Effector memory CD8-positive, alpha-beta T cell (primary cell): ENCODE results near the gene PLCH2.

Source experiments
- ATAC-seq: fragments of 150-1000 bp; cut with Tn5 transposase; replicated peaks from 2 replicates; pipeline ENCODE4 v1.10.0; 2021; ENCODE audit warnings: mild to moderate bottlenecking, moderate library complexity
- DNase-seq, 3 experiments: peaks; one replicate each; pipeline ENCODE4 v3.0.0; 2021
- H3K27ac Mint-ChIP-seq, 2 donors: one replicate each; pipeline ENCODE4 v1.8.0; 2022; ENCODE audit warnings: mild to moderate bottlenecking in 2 of 2, mixed read lengths in 2 of 2, moderate library complexity in 2 of 2
- H3K27me3 Mint-ChIP-seq, 2 donors: one replicate each; pipeline ENCODE4 v1.8.0; 2022; ENCODE audit warnings: mixed read lengths in 2 of 2
- H3K36me3 Mint-ChIP-seq: one replicate; pipeline ENCODE4 v1.8.0; 2022; ENCODE audit warnings: mild to moderate bottlenecking, moderate library complexity, mixed read lengths; ENCODE audit not compliant: insufficient read depth
- H3K4me1 Mint-ChIP-seq, 2 donors: one replicate each; pipeline ENCODE4 v1.8.0; 2022; ENCODE audit warnings: low read depth in 2 of 2, mixed read lengths in 2 of 2
- H3K4me3 Mint-ChIP-seq, 2 donors: one replicate each; pipeline ENCODE4 v1.8.0; 2022; ENCODE audit warnings: mild to moderate bottlenecking in 2 of 2, mixed read lengths in 2 of 2, moderate library complexity in 2 of 2
- H3K9me3 Mint-ChIP-seq, 2 donors: one replicate each; pipeline ENCODE4 v1.8.0; 2022; ENCODE audit warnings: mixed read lengths in 2 of 2

Gene PLCH2

GRCh38 chr1:2533365-2533764 is 57.3 kb downstream of the PLCH2 start:
- H3K9me3 Mint-ChIP-seq: no peaks in the 10 kb centered on the region
- H3K36me3 Mint-ChIP-seq: no peaks in the 10 kb centered on the region
- ATAC-seq (no peak), DNase-seq (no peak)
- H3K4me3 Mint-ChIP-seq: no peak overlapping the region
- no peak overlapping the region for H3K27ac Mint-ChIP-seq
- peaks cover 19 to 67% of the 10 kb centered on the region in 2 donors for H3K27me3 Mint-ChIP-seq
- peaks cover 0 to 7% of the 10 kb centered on the region in 2 donors for H3K4me1 Mint-ChIP-seq

- Mint-ChIP-seq H3K27me3 (peaks cover 19 to 60% of the 10 kb centered on the region in 2 donors), H3K36me3 (no peaks in the 10 kb centered on the region)
Measured at GRCh38 chr1:2534315-2534686, 58.2 kb downstream of the PLCH2 start.

GRCh38 chr1:2534687-2535441 is 58.8 kb downstream of the PLCH2 start:
- no peak overlapping the region for H3K27ac Mint-ChIP-seq
- peaks cover 19 to 60% of the 10 kb centered on the region in 2 donors for H3K27me3 Mint-ChIP-seq
- ATAC-seq (no peak), DNase-seq (no peak)
- no peaks in the 10 kb centered on the region for H3K36me3 Mint-ChIP-seq
- H3K4me3 Mint-ChIP-seq: no peak overlapping the region
- peaks cover 0 to 7% of the 10 kb centered on the region in 2 donors for H3K4me1 Mint-ChIP-seq
- H3K9me3 Mint-ChIP-seq: no peaks in the 10 kb centered on the region

More at GRCh38 chr1:2534315-2534686, 58.2 kb downstream of the PLCH2 start:
- Mint-ChIP-seq H3K4me3 (no peak overlapping the region), H3K27ac (no peak overlapping the region), H3K9me3 (no peaks in the 10 kb centered on the region), H3K4me1 (peaks cover 0 to 7% of the 10 kb centered on the region in 2 donors)
- ATAC-seq: no peak
- DNase-seq: no peak

GRCh38 chr1:2535455-2535854 is 59.4 kb downstream of the PLCH2 start:
- Mint-ChIP-seq H3K4me3 (no peak overlapping the region), H3K27ac (no peak overlapping the region), H3K9me3 (no peaks in the 10 kb centered on the region), H3K36me3 (no peaks in the 10 kb centered on the region), H3K4me1 (peaks cover 0 to 7% of the 10 kb centered on the region in 2 donors), H3K27me3 (peaks cover 19 to 60% of the 10 kb centered on the region in 2 donors)
- no peak for DNase-seq
- ATAC-seq: no peak

GRCh38 chr1:2535981-2536380 is 59.9 kb downstream of the PLCH2 start:
- Mint-ChIP-seq H3K36me3 (no peaks in the 10 kb centered on the region), H3K4me1 (peaks cover under 1 to 7% of the 10 kb centered on the region in 2 donors), H3K27me3 (peaks cover 17 to 55% of the 10 kb centered on the region in 2 donors), H3K4me3 (no peak overlapping the region), H3K27ac (no peak overlapping the region), H3K9me3 (no peaks in the 10 kb centered on the region)
- no peak for ATAC-seq
- no peak for DNase-seq

- peaks cover 4% of the 10 kb centered on the region for H3K36me3 Mint-ChIP-seq
- DNase-seq (no peak), ATAC-seq (no peak)
- peaks cover 5 to 37% of the 10 kb centered on the region in 2 donors for H3K27me3 Mint-ChIP-seq
- no peak overlapping the region for H3K27ac Mint-ChIP-seq
- H3K4me3 Mint-ChIP-seq: no peak overlapping the region
- H3K9me3 Mint-ChIP-seq: no peaks in the 10 kb centered on the region
- peaks cover 3 to 4% of the 10 kb centered on the region in 2 donors for H3K4me1 Mint-ChIP-seq
Measured at GRCh38 chr1:2537784-2538115, 61.7 kb downstream of the PLCH2 start.

GRCh38 chr1:2538376-2538775 is 62.3 kb downstream of the PLCH2 start:
- H3K4me1 Mint-ChIP-seq: peaks cover 3 to 4% of the 10 kb centered on the region in 2 donors
- H3K27me3 Mint-ChIP-seq: peaks cover 5 to 31% of the 10 kb centered on the region in 2 donors
- no peak overlapping the region for H3K27ac Mint-ChIP-seq
- H3K4me3 Mint-ChIP-seq: no peak overlapping the region
- ATAC-seq: no peak
- no peak for DNase-seq
- H3K9me3 Mint-ChIP-seq: no peaks in the 10 kb centered on the region
- peaks cover 4% of the 10 kb centered on the region for H3K36me3 Mint-ChIP-seq

GRCh38 chr1:2538872-2539271 is 62.8 kb downstream of the PLCH2 start:
- H3K4me1 Mint-ChIP-seq: peaks cover 3 to 5% of the 10 kb centered on the region in 2 donors
- no peak overlapping the region for H3K27ac Mint-ChIP-seq

GRCh38 chr1:2539312-2539907 is 63.3 kb downstream of the PLCH2 start:
- Mint-ChIP-seq H3K9me3 (no peaks in the 10 kb centered on the region), H3K4me3 (no peak overlapping the region), H3K27me3 (peaks cover 5 to 22% of the 10 kb centered on the region in 2 donors), H3K27ac (no peak overlapping the region), H3K4me1 (peaks cover 3 to 6% of the 10 kb centered on the region in 2 donors), H3K36me3 (peaks cover 4% of the 10 kb centered on the region)
- DNase-seq: peak in 2 of 3 experiments; percentile 40
- ATAC-seq: peak; percentile 46

More at GRCh38 chr1:2538872-2539271, 62.8 kb downstream of the PLCH2 start:
- Mint-ChIP-seq H3K9me3 (no peaks in the 10 kb centered on the region), H3K36me3 (peaks cover 4% of the 10 kb centered on the region), H3K4me3 (no peak overlapping the region), H3K27me3 (peaks cover 5 to 26% of the 10 kb centered on the region in 2 donors)
- ATAC-seq (no peak), DNase-seq (no peak)

GRCh38 chr1:2540816-2541492 is 64.9 kb downstream of the PLCH2 start:
- Mint-ChIP-seq H3K27me3 (peaks cover 4 to 11% of the 10 kb centered on the region in 2 donors), H3K9me3 (no peaks in the 10 kb centered on the region), H3K27ac (no peak overlapping the region), H3K36me3 (peaks cover 4% of the 10 kb centered on the region), H3K4me1 (peaks cover 3 to 9% of the 10 kb centered on the region in 2 donors), H3K4me3 (no peak overlapping the region)
- ATAC-seq (peak; percentile 31), DNase-seq (no peak)

GRCh38 chr1:2541619-2542245 is 65.6 kb downstream of the PLCH2 start:
- H3K36me3 Mint-ChIP-seq: peaks cover 11% of the 10 kb centered on the region
- DNase-seq (no peak), ATAC-seq (no peak)
- no peak overlapping the region for H3K27ac Mint-ChIP-seq
- H3K4me1 Mint-ChIP-seq: peaks cover 3 to 7% of the 10 kb centered on the region in 2 donors
- no peak overlapping the region for H3K4me3 Mint-ChIP-seq
- no peaks in the 10 kb centered on the region for H3K9me3 Mint-ChIP-seq
- peaks cover 0 to 3% of the 10 kb centered on the region in 2 donors for H3K27me3 Mint-ChIP-seq

GRCh38 chr1:2542246-2542915 is 66.3 kb downstream of the PLCH2 start:
- ATAC-seq (no peak), DNase-seq (no peak)
- Mint-ChIP-seq H3K27me3 (no peaks in the 10 kb centered on the region), H3K9me3 (no peaks in the 10 kb centered on the region), H3K4me3 (no peak overlapping the region), H3K4me1 (peaks cover 3 to 11% of the 10 kb centered on the region in 2 donors), H3K27ac (no peak overlapping the region), H3K36me3 (peaks cover 18% of the 10 kb centered on the region)

GRCh38 chr1:2543543-2544092 is 67.5 kb downstream of the PLCH2 start:
- H3K4me1 Mint-ChIP-seq: peaks cover 6 to 17% of the 10 kb centered on the region in 2 donors

More at GRCh38 chr1:2543543-2544092, 67.5 kb downstream of the PLCH2 start:
- DNase-seq (peak; percentile 42 to 54 (median 51)), ATAC-seq (no peak)
- no peak overlapping the region for H3K4me3 Mint-ChIP-seq
- no peak overlapping the region for H3K27ac Mint-ChIP-seq
- H3K36me3 Mint-ChIP-seq: peaks cover 30% of the 10 kb centered on the region
- no peaks in the 10 kb centered on the region for H3K27me3 Mint-ChIP-seq
- H3K9me3 Mint-ChIP-seq: no peaks in the 10 kb centered on the region
